KMS-11 (cell line): ENCODE data around the gene CDKN2B-AS1.

Experiments
- H2AFZ ChIP-seq: fragments of 200-600 bp; sonication (generic); 2 replicates; pipeline ENCODE4 v1.6.1; 2016; ENCODE audit warnings: antibody characterized with exemption, mixed run types, low read depth
- H3K27ac ChIP-seq: fragments of 200-600 bp; sonication (generic); 2 replicates; pipeline ENCODE4 v1.6.1; 2016; ENCODE audit warnings: mild to moderate bottlenecking, mixed run types
- H3K27me3 ChIP-seq: fragments of 200-600 bp; sonication (generic); 2 replicates; pipeline ENCODE4 v1.6.1; 2017; ENCODE audit warnings: mild to moderate bottlenecking, low read depth, mixed run types, moderate library complexity; ENCODE audit not compliant: insufficient read depth
- H3K36me3 ChIP-seq: fragments of 200-600 bp; sonication (generic); 2 replicates; pipeline ENCODE4 v1.6.1; 2017; ENCODE audit warnings: mild to moderate bottlenecking, mixed run types; ENCODE audit not compliant: insufficient read depth
- H3K4me1 ChIP-seq: fragments of 200-600 bp; sonication (generic); 2 replicates; pipeline ENCODE4 v1.6.1; 2016; ENCODE audit warnings: mild to moderate bottlenecking, low read depth, mixed run types; ENCODE audit not compliant: poor library complexity, severe bottlenecking
- H3K4me2 ChIP-seq: fragments of 200-600 bp; sonication (generic); 2 replicates; pipeline ENCODE4 v1.7.0; 2016; ENCODE audit warnings: mild to moderate bottlenecking, mixed run types
- H3K4me3 ChIP-seq: fragments of 200-600 bp; sonication (generic); IDR thresholded peaks from 2 replicates; pipeline ENCODE4 v1.6.1; 2017; ENCODE audit warnings: low read depth, low read length, mixed read lengths; ENCODE audit not compliant: insufficient read depth
- H3K79me2 ChIP-seq: fragments of 200-600 bp; sonication (generic); 2 replicates; pipeline ENCODE4 v1.6.1; 2016; ENCODE audit warnings: low read depth, mixed run types; ENCODE audit not compliant: insufficient read depth
- H3K9ac ChIP-seq: fragments of 200-600 bp; sonication (generic); 2 replicates; pipeline ENCODE4 v1.6.1; 2016; ENCODE audit warnings: mild to moderate bottlenecking, mixed run types
- H4K20me1 ChIP-seq: fragments of 200-600 bp; sonication (generic); 2 replicates; pipeline ENCODE4 v1.6.1; 2016; ENCODE audit warnings: mild to moderate bottlenecking, mixed run types; ENCODE audit not compliant: insufficient read depth
- CTCF ChIP-seq: fragments of 200-600 bp; sonication (generic); conservative IDR thresholded peaks from 2 replicates; pipeline ENCODE4 v1.6.1; 2017; ENCODE audit warnings: low read depth, mild to moderate bottlenecking, antibody characterized with exemption, low read length, moderate library complexity, mixed read lengths

Gene CDKN2B-AS1

GRCh38 chr9:22046243-22046885 is 51.8 kb downstream of the CDKN2B-AS1 start:
- H4K20me1 ChIP-seq: no peaks in the 10 kb centered on the region
- no peak overlapping the region for H2AFZ ChIP-seq
- no peak overlapping the region for H3K9ac ChIP-seq
- no peak overlapping the region for H3K4me2 ChIP-seq
- H3K4me3 ChIP-seq: no peak overlapping the region
- H3K36me3 ChIP-seq: no peaks in the 10 kb centered on the region
- peaks cover 57% of the 10 kb centered on the region for H3K4me1 ChIP-seq
- TF ChIP-seq CTCF: no peak
- H3K27me3 ChIP-seq: no peaks in the 10 kb centered on the region
- H3K27ac ChIP-seq: no peak overlapping the region
- H3K79me2 ChIP-seq: no peaks in the 10 kb centered on the region

GRCh38 chr9:22047596-22047995 is 53.0 kb downstream of the CDKN2B-AS1 start:
- Histone ChIP-seq H3K36me3 (no peaks in the 10 kb centered on the region), H3K9ac (no peak overlapping the region), H3K4me1 (peaks cover 61% of the 10 kb centered on the region), H3K4me2 (no peak overlapping the region), H3K27me3 (no peaks in the 10 kb centered on the region), H3K4me3 (no peak overlapping the region), H3K27ac (no peak overlapping the region), H2AFZ (no peak overlapping the region), H4K20me1 (no peaks in the 10 kb centered on the region), H3K79me2 (no peaks in the 10 kb centered on the region)
- TF ChIP-seq CTCF: no peak

- Histone ChIP-seq H4K20me1 (no peaks in the 10 kb centered on the region), H3K36me3 (no peaks in the 10 kb centered on the region), H3K27ac (no peak overlapping the region), H3K9ac (no peak overlapping the region), H3K4me3 (no peak overlapping the region), H3K79me2 (no peaks in the 10 kb centered on the region), H2AFZ (no peak overlapping the region), H3K4me1 (peaks cover 72% of the 10 kb centered on the region), H3K4me2 (no peak overlapping the region), H3K27me3 (no peaks in the 10 kb centered on the region)
- no peak for TF ChIP-seq CTCF
These were observed 54.8 kb downstream of the CDKN2B-AS1 start for GRCh38 chr9:22049411-22049810.

GRCh38 chr9:22050924-22051323 is 56.3 kb downstream of the CDKN2B-AS1 start:
- Histone ChIP-seq H3K36me3 (no peaks in the 10 kb centered on the region), H3K4me2 (peak overlapping the region; percentile 80), H3K4me3 (no peak overlapping the region), H2AFZ (peak overlapping the region; percentile 7; the same call in 1 of the 2 replicates), H4K20me1 (no peaks in the 10 kb centered on the region), H3K9ac (peak overlapping the region; percentile 0; the same call in 1 of the 2 replicates), H3K4me1 (peaks cover 71% of the 10 kb centered on the region), H3K27me3 (no peaks in the 10 kb centered on the region), H3K27ac (peak overlapping the region; percentile 34; the same call in 1 of the 2 replicates), H3K79me2 (no peaks in the 10 kb centered on the region)
- TF ChIP-seq CTCF: no peak
